PC-9 (cell line): ENCODE results near the gene BUD13. TPM values are rescaled to one million over a fixed set of nuclear protein-coding genes. Genes with fewer than 3 reads are reported as not detected.

Experiments
- BruUV-seq: library from RNA; stranded (reverse); fragments of 400-500 nt; replicated peaks from 2 replicates; lab custom pipeline; 2021; lab: Mats Ljungman, UMichigan
- CTCF ChIA-PET: fragments of 300-600 bp; sonication (Branson Sonifier 250); formaldehyde crosslinking; loops from one replicate; lab custom pipeline; 2022; ENCODE audit warnings: antibody characterized with exemption; lab: Charles Lee
- POLR2A ChIA-PET: fragments of 300-600 bp; sonication (Branson Sonifier 250); formaldehyde crosslinking; loops from one replicate; lab custom pipeline; 2022; ENCODE audit warnings: antibody characterized with exemption; ENCODE audit not compliant: unreplicated experiment; lab: Charles Lee
- DNase-seq, 2 experiments: peaks; one replicate each; pipeline versions ENCODE4 v3.0.0 to v3.0.0-alpha.2; 2015 to 2022; ENCODE audit warnings: mixed read lengths in 1 of 2
- H2AFZ ChIP-seq: fragments of 200-600 bp; sonication (generic); 2 replicates; pipeline ENCODE4 v1.8.1; 2017; ENCODE audit warnings: antibody characterized with exemption
- H3F3A ChIP-seq: fragments of 200-600 bp; sonication (generic); 2 replicates; pipeline ENCODE4 v1.8.1; 2017; ENCODE audit warnings: antibody characterized with exemption, mild to moderate bottlenecking, low read depth; ENCODE audit not compliant: insufficient read depth
- H3K27ac ChIP-seq: fragments of 200-600 bp; sonication (generic); 2 replicates; pipeline ENCODE4 v1.6.1; 2016; ENCODE audit warnings: mixed run types
- H3K27me3 ChIP-seq: fragments of 200-600 bp; sonication (generic); 2 replicates; pipeline ENCODE4 v1.6.1; 2016; ENCODE audit warnings: low read depth, mixed run types; ENCODE audit not compliant: insufficient read depth
- H3K36me3 ChIP-seq: fragments of 200-600 bp; sonication (generic); 2 replicates; pipeline ENCODE4 v1.6.1; 2016; ENCODE audit warnings: low read depth, mixed run types
- H3K4me1 ChIP-seq: fragments of 200-600 bp; sonication (generic); replicated peaks from 2 replicates; pipeline ENCODE4 v1.6.1; 2016; ENCODE audit warnings: mixed run types; ENCODE audit not compliant: insufficient read depth
- H3K4me2 ChIP-seq: fragments of 200-600 bp; sonication (generic); 2 replicates; pipeline ENCODE4 v1.6.1; 2017; ENCODE audit warnings: mixed run types
- H3K4me3 ChIP-seq: fragments of 200-600 bp; sonication (generic); 2 replicates; pipeline ENCODE4 v1.6.1; 2016; ENCODE audit warnings: mixed run types
- H3K79me2 ChIP-seq: fragments of 200-600 bp; sonication (generic); 2 replicates; pipeline ENCODE4 v1.6.1; 2017; ENCODE audit warnings: low read depth, mixed run types
- H3K9me2 ChIP-seq: fragments of 200-600 bp; sonication (generic); 2 replicates; pipeline ENCODE4 v1.8.1; 2017; ENCODE audit warnings: mild to moderate bottlenecking; ENCODE audit not compliant: insufficient read depth
- H3K9me3 ChIP-seq: fragments of 200-600 bp; sonication (generic); 2 replicates; pipeline ENCODE4 v1.8.1; 2016; ENCODE audit warnings: low read depth; ENCODE audit not compliant: insufficient read depth
- H4K20me1 ChIP-seq: fragments of 200-600 bp; sonication (generic); 2 replicates; pipeline ENCODE4 v1.8.1; 2017; ENCODE audit not compliant: insufficient read depth
- CTCF ChIP-seq: fragments of 200-600 bp; sonication (generic); conservative IDR thresholded peaks from 2 replicates; pipeline ENCODE4 v1.6.1; 2017; ENCODE audit warnings: mixed run types, antibody characterized with exemption, mild to moderate bottlenecking, moderate library complexity
- EZH2 ChIP-seq: fragments of 200-600 bp; sonication (generic); IDR thresholded peaks from 2 replicates; pipeline ENCODE4 v1.8.0; 2017; ENCODE audit warnings: antibody characterized with exemption, low read depth
- intact Hi-C: fragments of 100-400 bp; cut with micrococcal nuclease; formaldehyde crosslinking; loops from one replicate; pipeline ENCODE4 v1.10.0; 2022; ENCODE audit not compliant: unreplicated experiment
- total RNA-seq: library from RNA; stranded (reverse); gene quantifications from 2 replicates; pipeline ENCODE4 v1.2.3, GENCODE V29; 2021

BUD13 gene
- total RNA-seq, 1 experiment from 2014 or later: 16.4 TPM

- peaks cover 12% of the 10 kb centered on the region for H3K4me1 ChIP-seq
- no peak for DNase-seq
- BruUV-seq: no TSS peak
- H3K79me2 ChIP-seq: peaks cover 21% of the 10 kb centered on the region
- intact Hi-C loops: loop anchor here (5.0 kb wide), 2 partner anchors 50 to 445 kb away; partner anchors contain the start of genes APOA1, PCSK7 and RNF214
- CTCF ChIA-PET: interaction anchor here (1.0 to 1.2 kb wide), 2 partner anchors 48 to 319 kb away, joined by 4 to 11 read pairs; no protein-coding TSS in a partner anchor
- no peaks in the 10 kb centered on the region for H3K9me3 ChIP-seq
- H3K4me2 ChIP-seq: peak overlapping the region; percentile 91
- H3K36me3 ChIP-seq: peaks cover 38% of the 10 kb centered on the region
- POLR2A ChIA-PET: interaction anchor here (0.7 kb wide), 1 partner anchor 339 kb away, joined by 5 read pairs; no protein-coding TSS in a partner anchor
- H3F3A ChIP-seq: no peaks in the 10 kb centered on the region; the same call in 1 of the 2 replicates
- H4K20me1 ChIP-seq: no peaks in the 10 kb centered on the region
- H3K9me2 ChIP-seq: no peaks in the 10 kb centered on the region
- H3K4me3 ChIP-seq: peak overlapping the region; percentile 76
- no peaks in the 10 kb centered on the region for H3K27me3 ChIP-seq
- H3K27ac ChIP-seq: no peak overlapping the region; the same call in 1 of the 2 replicates
- TF ChIP-seq CTCF (no peak), EZH2 (no peak)
- H2AFZ ChIP-seq: peak overlapping the region; percentile 95
These were observed 14.6 kb upstream of the BUD13 start for GRCh38 chr11:116787436-116787785.

- Histone ChIP-seq H3K4me2 (peak overlapping the region; percentile 91), H3K79me2 (peaks cover 21% of the 10 kb centered on the region), H3K27ac (no peak overlapping the region), H3K4me1 (peaks cover 12% of the 10 kb centered on the region), H3K4me3 (peak overlapping the region; percentile 76), H3K36me3 (peaks cover 43% of the 10 kb centered on the region), H3K9me3 (no peaks in the 10 kb centered on the region), H3F3A (no peaks in the 10 kb centered on the region), H4K20me1 (no peaks in the 10 kb centered on the region), H3K27me3 (no peaks in the 10 kb centered on the region), H2AFZ (peak overlapping the region; percentile 95), H3K9me2 (no peaks in the 10 kb centered on the region)
- no peak for DNase-seq
- ChIA-PET CTCF (interaction anchor here (1.0 to 1.2 kb wide), 2 partner anchors 49 to 319 kb away, joined by 4 to 11 read pairs; no protein-coding TSS in a partner anchor), POLR2A (interaction anchor here (0.7 kb wide), 1 partner anchor 340 kb away, joined by 5 read pairs; no protein-coding TSS in a partner anchor)
- no peak for TF ChIP-seq CTCF
- TF ChIP-seq EZH2: no peak
- BruUV-seq: TSS peak; percentile 55
- intact Hi-C loops: loop anchor here (5.0 kb wide), 2 partner anchors 50 to 445 kb away; partner anchors contain the start of genes APOA1, PCSK7 and RNF214
These were observed 14.2 kb upstream of the BUD13 start for GRCh38 chr11:116786966-116787365.

- H3K4me3 ChIP-seq: no peak overlapping the region; the same call in 1 of the 2 replicates
- H3K27ac ChIP-seq: no peak overlapping the region
- no peaks in the 10 kb centered on the region for H3K27me3 ChIP-seq
- H3K79me2 ChIP-seq: peaks cover 21% of the 10 kb centered on the region
- no peaks in the 10 kb centered on the region for H3F3A ChIP-seq
- H3K4me1 ChIP-seq: peaks cover 12% of the 10 kb centered on the region
- no TSS peak for BruUV-seq
- TF ChIP-seq EZH2: no peak
- no peak for TF ChIP-seq CTCF
- intact Hi-C loops: loop anchor here (5.0 kb wide), 2 partner anchors 51 to 446 kb away; partner anchors contain the start of genes APOA1, PCSK7 and RNF214
- ChIA-PET CTCF (interaction anchor here (0.6 kb wide), 2 partner anchors 48 to 320 kb away, joined by 4 to 8 read pairs; no protein-coding TSS in a partner anchor), POLR2A (no interaction called here)
- H3K4me2 ChIP-seq: peak overlapping the region; percentile 91
- no peak for DNase-seq
- no peaks in the 10 kb centered on the region for H3K9me2 ChIP-seq
- H2AFZ ChIP-seq: no peak overlapping the region
- H4K20me1 ChIP-seq: no peaks in the 10 kb centered on the region
- H3K36me3 ChIP-seq: peaks cover 45% of the 10 kb centered on the region
- no peaks in the 10 kb centered on the region for H3K9me3 ChIP-seq
These were observed 13.5 kb upstream of the BUD13 start for GRCh38 chr11:116786326-116786725.
